NT2/D1 (cell line): Measurements from ENCODE around the gene VPREB3.

Experiments
- DNase-seq: peaks from one replicate; pipeline ENCODE4 v3.0.0-alpha.2; 2011; ENCODE audit warnings: low read depth, low spot score
- H3K27me3 ChIP-seq: 2 replicates; pipeline ENCODE4 v1.6.0; 2011; ENCODE audit warnings: mild to moderate bottlenecking; ENCODE audit not compliant: insufficient read length, insufficient read depth
- H3K36me3 ChIP-seq: 2 replicates; pipeline ENCODE4 v1.6.1; 2011; ENCODE audit warnings: mild to moderate bottlenecking, low read length, mixed read lengths; ENCODE audit not compliant: insufficient read depth, insufficient read length
- H3K4me1 ChIP-seq: 2 replicates; pipeline ENCODE4 v1.5.1; 2011; ENCODE audit not compliant: insufficient read depth, insufficient read length
- H3K4me3 ChIP-seq: 2 replicates; pipeline ENCODE4 v1.5.1; 2011; ENCODE audit warnings: low read depth; ENCODE audit not compliant: insufficient read length
- H3K9ac ChIP-seq: 2 replicates; pipeline ENCODE4 v1.6.0; 2011; ENCODE audit warnings: low read depth; ENCODE audit not compliant: insufficient read length
- H3K9me3 ChIP-seq: 2 replicates; pipeline ENCODE4 v1.5.1; 2011; ENCODE audit warnings: mild to moderate bottlenecking, low read length; ENCODE audit not compliant: insufficient read depth
- SUZ12 ChIP-seq: IDR thresholded peaks from 2 replicates; pipeline ENCODE4 v1.6.1; 2011; ENCODE audit not compliant: insufficient read length, insufficient read depth; ENCODE audit errors: extremely low read depth
- YY1 ChIP-seq: IDR thresholded peaks from 2 replicates; pipeline ENCODE4 v1.6.1; 2011; ENCODE audit not compliant: insufficient read length, insufficient read depth
- ZNF274 ChIP-seq: IDR thresholded peaks from 2 replicates; pipeline ENCODE4 v1.6.1; 2011; ENCODE audit warnings: mild to moderate bottlenecking, low read depth, low read length

Gene VPREB3, protein sequence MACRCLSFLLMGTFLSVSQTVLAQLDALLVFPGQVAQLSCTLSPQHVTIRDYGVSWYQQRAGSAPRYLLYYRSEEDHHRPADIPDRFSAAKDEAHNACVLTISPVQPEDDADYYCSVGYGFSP

DNA sequence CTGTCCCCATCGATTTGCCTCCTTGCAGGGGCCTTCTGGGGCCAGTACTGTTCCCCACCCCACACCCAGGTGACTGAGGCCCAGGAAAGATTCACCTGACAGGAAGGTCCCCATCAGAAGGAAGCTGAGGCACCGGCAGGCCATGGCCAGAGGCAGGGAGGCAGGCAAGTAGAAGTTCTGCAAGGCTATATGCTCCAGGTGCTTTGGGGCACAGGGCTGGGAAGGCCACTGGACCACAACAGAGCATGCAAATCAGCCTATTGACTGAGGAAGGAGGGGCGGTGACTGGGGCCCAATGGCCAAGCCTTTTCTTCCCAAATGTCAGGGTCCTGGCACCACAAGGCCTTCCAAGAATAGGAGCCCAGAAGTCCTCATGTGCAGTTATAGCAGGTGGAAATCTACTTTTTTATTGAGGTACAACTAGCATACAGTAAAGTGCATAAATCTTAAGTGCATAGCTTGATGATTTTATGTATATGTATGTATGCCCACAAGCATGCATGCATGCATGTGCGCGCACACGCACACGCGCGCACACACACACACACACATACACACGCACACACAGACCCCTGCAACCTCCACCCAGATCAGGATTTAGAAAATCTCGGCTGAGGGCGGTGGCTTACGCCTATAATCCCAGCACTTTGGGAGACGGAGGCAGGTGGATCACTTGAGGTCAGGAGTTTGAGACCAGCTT is at the start of gene VPREB3:
Gene VPREB3 (minus strand): TSS at position 206 of the 700 bp plus-strand sequence. CDS start 62 bp downstream, at position 144.
- TF ChIP-seq SUZ12 (no peak), ZNF274 (no peak), YY1 (no peak)
- Histone ChIP-seq H3K9ac (no peak within 1 kb of the TSS), H3K4me3 (no peak within 1 kb of the TSS), H3K9me3 (no peaks in the 10 kb centered on the region), H3K4me1 (peaks cover 7% of the 10 kb centered on the region), H3K36me3 (no peaks in the 10 kb centered on the region), H3K27me3 (no peaks in the 10 kb centered on the region)
- no peak for DNase-seq

DNA sequence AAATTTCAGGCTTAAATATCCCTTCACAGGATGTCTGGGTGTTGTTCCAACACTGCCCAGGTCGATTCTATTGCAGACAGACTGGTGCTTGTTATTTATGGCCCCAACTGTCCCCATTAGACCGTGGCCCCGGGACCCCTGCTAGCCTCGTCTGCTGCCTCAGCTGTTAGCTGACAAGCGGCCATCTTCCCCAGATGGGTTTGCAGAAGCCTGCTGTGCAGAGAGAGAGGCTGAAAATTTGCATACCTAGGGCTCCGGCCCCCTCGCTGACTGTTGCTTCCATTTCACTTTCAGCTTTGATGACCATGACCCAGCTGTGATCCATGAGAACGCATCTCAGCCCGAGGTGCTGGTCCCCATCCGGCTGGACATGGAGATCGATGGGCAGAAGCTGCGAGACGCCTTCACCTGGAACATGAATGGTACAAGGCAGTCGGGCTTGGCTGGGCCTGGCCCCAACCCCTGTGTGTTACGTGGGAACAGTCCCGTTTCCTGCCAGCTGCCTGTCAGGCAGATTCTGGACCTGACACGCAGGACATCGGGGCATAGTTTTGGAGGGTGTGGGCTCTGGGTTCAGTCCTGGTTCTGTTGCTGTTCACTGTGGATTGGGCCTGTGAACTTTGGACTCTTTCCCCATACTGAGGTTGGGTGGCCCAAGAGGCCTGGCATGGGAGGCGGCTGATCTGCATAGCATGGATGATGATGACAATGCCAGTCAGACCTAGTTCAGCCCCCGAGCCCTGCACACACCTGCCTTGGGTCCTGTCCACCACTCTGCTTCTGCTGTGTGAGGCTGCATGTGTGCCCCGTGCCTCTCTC is 49.0 kb upstream of the VPREB3 start:
- no peak for DNase-seq
- Histone ChIP-seq H3K4me1 (peaks cover 7% of the 10 kb centered on the region), H3K36me3 (peaks cover 76% of the 10 kb centered on the region), H3K9me3 (no peaks in the 10 kb centered on the region), H3K9ac (no peak overlapping the region), H3K4me3 (no peak overlapping the region), H3K27me3 (no peaks in the 10 kb centered on the region)
- TF ChIP-seq ZNF274 (no peak), YY1 (no peak), SUZ12 (no peak)

GRCh38 chr22:23801886-23802377 is 47.7 kb upstream of the VPREB3 start:
- Histone ChIP-seq H3K9me3 (no peaks in the 10 kb centered on the region), H3K4me1 (peaks cover 7% of the 10 kb centered on the region), H3K4me3 (no peak overlapping the region), H3K27me3 (no peaks in the 10 kb centered on the region), H3K36me3 (peaks cover 78% of the 10 kb centered on the region), H3K9ac (no peak overlapping the region)
- TF ChIP-seq YY1 (no peak), ZNF274 (no peak), SUZ12 (no peak)
- DNase-seq: no peak

DNA sequence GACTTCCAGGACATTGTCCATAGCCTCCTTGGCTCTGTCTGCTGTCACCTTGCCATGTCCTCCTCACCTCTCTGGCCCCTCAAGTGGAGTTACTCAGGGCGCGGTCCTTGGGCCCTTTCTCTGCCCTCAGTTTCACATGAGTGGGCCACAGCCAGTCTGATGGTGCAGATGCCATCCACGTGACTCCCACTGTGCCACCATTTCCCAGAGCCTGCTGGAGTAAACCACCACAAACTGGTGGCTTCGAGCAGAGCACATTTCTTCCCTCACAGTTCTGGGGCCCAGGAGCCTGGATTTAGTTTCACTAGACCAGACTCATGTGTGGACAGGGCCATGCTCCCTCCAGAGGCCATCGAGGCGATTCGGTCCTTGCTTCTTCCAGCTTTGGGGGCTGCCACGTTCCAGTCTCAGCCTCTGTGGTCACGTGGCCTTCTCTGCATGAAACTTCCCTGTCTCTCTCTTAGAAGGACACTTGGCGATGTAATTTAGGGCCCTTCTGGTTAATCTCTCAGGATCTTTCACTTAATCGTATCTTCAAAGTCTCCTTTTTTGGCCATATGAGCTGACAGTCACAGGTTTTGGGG is 47.1 kb upstream of the VPREB3 start:
- Histone ChIP-seq H3K36me3 (peaks cover 77% of the 10 kb centered on the region), H3K9ac (no peak overlapping the region), H3K4me3 (no peak overlapping the region)

GRCh38 chr22:23800297-23801237 is 46.3 kb upstream of the VPREB3 start:
- Histone ChIP-seq H3K36me3 (peaks cover 73% of the 10 kb centered on the region), H3K9me3 (no peaks in the 10 kb centered on the region), H3K9ac (no peak overlapping the region), H3K4me1 (peaks cover 7% of the 10 kb centered on the region), H3K4me3 (no peak overlapping the region), H3K27me3 (no peaks in the 10 kb centered on the region)
- TF ChIP-seq SUZ12 (no peak), ZNF274 (no peak), YY1 (no peak)
- no peak for DNase-seq

More for the DNA sequence above, 47.1 kb upstream of the VPREB3 start:
- no peak for DNase-seq
- Histone ChIP-seq H3K9me3 (no peaks in the 10 kb centered on the region), H3K27me3 (no peaks in the 10 kb centered on the region), H3K4me1 (peaks cover 7% of the 10 kb centered on the region)
- no peak for TF ChIP-seq SUZ12
- TF ChIP-seq ZNF274: no peak
- no peak for TF ChIP-seq YY1

GRCh38 chr22:23796461-23796860 is 42.2 kb upstream of the VPREB3 start:
- no peaks in the 10 kb centered on the region for H3K4me1 ChIP-seq
- H3K36me3 ChIP-seq: peaks cover 75% of the 10 kb centered on the region
- no peak for DNase-seq
- no peaks in the 10 kb centered on the region for H3K9me3 ChIP-seq
- no peak for TF ChIP-seq SUZ12
- no peak for TF ChIP-seq YY1
- TF ChIP-seq ZNF274: no peak
- H3K4me3 ChIP-seq: no peak overlapping the region
- H3K27me3 ChIP-seq: no peaks in the 10 kb centered on the region
- H3K9ac ChIP-seq: no peak overlapping the region
